Thymus (tissue), 11 donors: ENCODE data around the gene HLA-DRB1. TPM values are rescaled to one million over a fixed set of nuclear protein-coding genes. Genes with fewer than 3 reads are reported as not detected.

Experiments used
- DNase-seq, 9 donors: peaks; one replicate each; pipeline ENCODE4 v3.0.0-alpha.2; 2013; ENCODE audit warnings: low spot score in 9 of 9, low read depth in 6 of 9, missing footprints in 1 of 9
- H3K27ac ChIP-seq, 2 donors: one replicate each; pipeline ENCODE4 v1.5.1; 2013; ENCODE audit warnings: control low read depth in 1 of 2, low read depth in 1 of 2, low read length in 1 of 2, mild to moderate bottlenecking in 1 of 2, moderate library complexity in 1 of 2
- H3K27me3 ChIP-seq, 2 donors: one replicate each; pipeline ENCODE4 v1.5.1; 2013; ENCODE audit warnings: low read length in 1 of 2; ENCODE audit not compliant: control insufficient read depth in 2 of 2, insufficient read depth in 1 of 2
- H3K36me3 ChIP-seq, 2 donors: one replicate each; pipeline ENCODE4 v1.5.1; 2013; ENCODE audit warnings: low read length in 1 of 2, mild to moderate bottlenecking in 1 of 2, moderate library complexity in 1 of 2; ENCODE audit not compliant: control insufficient read depth in 2 of 2, insufficient read depth in 2 of 2
- H3K4me1 ChIP-seq, 2 donors: one replicate each; pipeline ENCODE4 v1.5.1; 2013; ENCODE audit warnings: low read length in 2 of 2; ENCODE audit not compliant: control insufficient read depth in 2 of 2, insufficient read depth in 2 of 2
- H3K4me3 ChIP-seq, 2 donors: one replicate each; pipeline ENCODE4 v1.5.1; 2013; ENCODE audit warnings: low read length in 2 of 2, control low read depth in 1 of 2, mild to moderate bottlenecking in 1 of 2
- H3K9me3 ChIP-seq, 2 donors: one replicate each; pipeline ENCODE4 v1.5.1; 2013; ENCODE audit warnings: low read length in 1 of 2, mild to moderate bottlenecking in 1 of 2; ENCODE audit not compliant: control insufficient read depth in 2 of 2, insufficient read depth in 1 of 2
- WGBS: extraction: QIAGEN DNeasy Blood & Tissue Kit; methylation state at CpG from one replicate; pipeline ENCODE4 v1.1.7; 2013; 5-methylcytosine and 5-hydroxymethylcytosine counted together
- polyA plus RNA-seq: library from polyadenylated mRNA; stranded (reverse); fragments of 200-250 nt; gene quantifications from one replicate; pipeline ENCODE4 v1.2.3, GENCODE V29; 2013
- total RNA-seq: library from RNA; stranded (reverse); fragments of 120-200 nt; gene quantifications from one replicate; pipeline ENCODE4 v1.2.4, GENCODE V29; 2013
- donor health status: healthy.

Gene HLA-DRB1
- total and polyA plus RNA-seq, 2 donors: 501 to 685 TPM

DNA sequence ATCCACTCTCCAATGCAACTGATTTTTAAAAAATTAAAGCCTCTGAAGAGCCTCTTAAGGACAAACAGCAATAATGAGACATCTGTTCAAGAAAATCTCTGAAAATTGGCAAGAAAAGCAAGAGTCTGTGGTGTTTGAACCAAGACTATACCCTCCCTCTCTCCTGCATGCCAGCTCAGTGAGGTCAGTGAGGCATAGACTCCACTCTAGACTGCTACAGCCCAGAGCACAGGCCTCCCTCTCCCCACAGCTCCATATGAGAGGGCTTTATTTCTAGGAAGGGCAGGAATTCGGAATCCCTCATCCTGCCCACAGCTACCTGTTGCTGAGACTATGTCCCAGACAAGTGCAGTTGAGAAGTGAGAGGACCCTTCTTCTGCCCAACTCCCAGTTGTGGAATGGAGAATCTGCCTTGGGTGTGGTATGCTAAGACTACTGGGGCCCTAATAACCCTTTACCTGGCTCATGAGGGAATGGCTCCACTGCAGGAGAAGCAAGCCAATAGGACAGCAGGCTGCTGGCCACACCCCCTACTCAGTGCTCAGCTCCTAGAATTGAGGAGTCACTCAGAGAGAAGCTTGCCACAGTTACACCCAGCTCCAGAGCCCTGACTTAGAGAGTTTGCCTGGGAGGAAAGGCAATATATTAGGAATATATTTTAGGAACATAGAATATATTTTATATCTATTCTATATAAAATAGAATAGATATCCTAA, 24.9 kb upstream of the HLA-DRB1 start:
- no peak for DNase-seq
- Histone ChIP-seq H3K4me3 (no peak overlapping the region), H3K27me3 (no peaks in the 10 kb centered on the region), H3K4me1 (peaks cover 0 to 2% of the 10 kb centered on the region in 2 donors), H3K27ac (no peak overlapping the region), H3K9me3 (peaks cover 0 to 4% of the 10 kb centered on the region in 2 donors), H3K36me3 (no peaks in the 10 kb centered on the region)
- WGBS: 38% methylated on average over 1 of the region's 1 CpG

DNA sequence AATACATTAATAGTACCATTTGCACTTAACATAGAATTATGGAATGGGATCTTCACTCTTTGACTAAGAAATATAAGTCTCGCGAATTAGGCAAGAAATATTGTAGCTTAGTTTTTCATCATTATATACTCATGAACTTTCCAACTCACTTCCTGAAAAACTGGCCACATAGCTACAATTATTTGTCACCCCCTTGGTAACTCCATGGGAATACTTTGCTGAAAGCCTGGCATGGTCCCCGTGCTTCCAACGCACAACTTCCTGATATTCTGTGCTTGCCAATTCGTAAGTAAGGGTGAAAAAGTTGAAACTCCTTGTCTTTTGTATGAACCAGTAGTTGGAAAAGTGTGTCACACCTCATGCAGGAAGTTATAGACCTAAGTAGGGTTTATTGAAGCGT, 23.8 kb upstream of the HLA-DRB1 start:
- 72% methylated on average over 6 of the region's 6 CpGs for WGBS
- no peak overlapping the region for H3K4me3 ChIP-seq
- DNase-seq: no peak
- H3K4me1 ChIP-seq: peaks cover 0 to 2% of the 10 kb centered on the region in 2 donors
- H3K27ac ChIP-seq: no peak overlapping the region
- H3K36me3 ChIP-seq: no peaks in the 10 kb centered on the region
- H3K27me3 ChIP-seq: no peaks in the 10 kb centered on the region
- H3K9me3 ChIP-seq: peaks cover 0 to 2% of the 10 kb centered on the region in 2 donors

DNA sequence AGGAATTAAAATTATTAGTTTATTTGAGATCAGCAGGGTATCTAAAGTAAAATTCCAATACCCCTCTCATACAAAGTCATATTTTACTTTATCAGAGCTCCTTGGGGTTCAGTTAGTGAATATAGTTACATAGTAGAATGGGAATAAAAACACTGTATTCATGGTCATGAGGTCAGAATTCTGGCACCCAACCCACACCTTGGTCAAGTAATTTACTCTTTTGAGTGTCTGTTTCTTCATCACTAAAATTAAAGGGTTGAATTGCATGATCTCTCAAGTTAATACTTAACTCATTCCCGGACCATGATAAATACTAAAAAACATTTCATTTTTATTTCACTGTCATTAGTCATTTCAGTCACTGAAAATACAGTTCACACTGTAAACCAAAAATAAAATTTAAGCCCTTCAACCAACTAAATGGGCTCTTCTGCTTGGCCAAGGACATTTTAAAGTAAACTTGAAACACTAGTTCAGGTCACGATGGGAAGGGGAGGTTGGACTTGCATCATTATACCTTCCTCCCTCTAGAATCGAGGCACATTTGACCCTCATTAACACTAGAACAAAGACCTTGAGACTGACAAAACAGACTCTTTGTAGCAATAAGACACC, 21.1 kb upstream of the HLA-DRB1 start:
- no peak for DNase-seq
- H3K4me3 ChIP-seq: no peak overlapping the region
- H3K9me3 ChIP-seq: no peaks in the 10 kb centered on the region
- peak overlapping the region in 1 of 2 donors; percentile 79 for H3K27ac ChIP-seq
- 59% methylated on average over 3 of the region's 3 CpGs for WGBS
- no peaks in the 10 kb centered on the region for H3K27me3 ChIP-seq
- no peaks in the 10 kb centered on the region for H3K36me3 ChIP-seq
- peaks cover 0 to 2% of the 10 kb centered on the region in 2 donors for H3K4me1 ChIP-seq

DNA sequence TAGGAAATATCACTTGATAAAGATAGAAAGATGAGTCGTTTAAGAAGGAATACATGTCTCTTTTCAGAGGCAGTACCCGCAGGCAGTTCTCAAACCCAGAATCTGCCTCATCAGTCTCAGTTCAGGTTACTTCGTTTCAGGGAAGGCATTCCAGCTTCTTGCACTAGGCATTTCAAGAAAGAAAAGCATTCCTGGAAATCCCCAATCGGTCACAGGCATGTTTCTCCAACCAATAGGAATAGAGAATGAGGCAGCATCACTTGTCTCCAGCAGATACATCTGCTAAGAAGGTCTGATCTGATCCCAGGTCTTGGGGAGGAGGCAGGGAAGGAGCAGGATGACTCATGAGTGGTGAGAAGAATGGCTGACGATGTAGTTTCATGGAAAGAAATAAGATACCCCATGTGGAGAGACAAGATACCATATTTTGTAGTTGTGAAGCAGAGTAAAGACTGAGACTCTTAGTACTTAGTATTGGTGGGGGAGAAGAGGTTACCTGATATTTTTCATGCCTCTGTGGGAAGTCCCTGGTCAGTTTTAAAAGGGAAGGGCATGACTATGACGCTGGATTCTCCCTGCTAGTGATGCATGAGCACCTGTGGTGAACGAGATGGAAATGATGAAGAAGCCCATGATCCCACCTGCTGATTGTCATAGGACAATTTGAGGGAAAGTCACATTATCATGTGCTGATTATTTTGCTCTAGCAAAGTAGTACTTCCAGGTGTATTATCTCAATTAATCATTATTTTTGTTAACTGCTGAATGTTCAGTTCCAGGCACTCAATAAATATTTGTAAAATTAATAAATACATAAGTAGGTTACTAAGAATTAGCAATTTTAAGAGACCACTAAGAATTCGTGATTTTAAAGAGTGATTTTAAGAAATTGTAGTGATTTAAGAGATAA, 20.3 kb upstream of the HLA-DRB1 start:
- 24% methylated on average over 8 of the region's 8 CpGs for WGBS
- Histone ChIP-seq H3K9me3 (no peaks in the 10 kb centered on the region), H3K4me3 (no peak overlapping the region), H3K27me3 (no peaks in the 10 kb centered on the region), H3K4me1 (peaks cover 0 to 2% of the 10 kb centered on the region in 2 donors), H3K27ac (peak overlapping the region; percentile 78 to 86), H3K36me3 (no peaks in the 10 kb centered on the region)
- DNase-seq: peak; percentile 51 to 83 (median 63)

DNA sequence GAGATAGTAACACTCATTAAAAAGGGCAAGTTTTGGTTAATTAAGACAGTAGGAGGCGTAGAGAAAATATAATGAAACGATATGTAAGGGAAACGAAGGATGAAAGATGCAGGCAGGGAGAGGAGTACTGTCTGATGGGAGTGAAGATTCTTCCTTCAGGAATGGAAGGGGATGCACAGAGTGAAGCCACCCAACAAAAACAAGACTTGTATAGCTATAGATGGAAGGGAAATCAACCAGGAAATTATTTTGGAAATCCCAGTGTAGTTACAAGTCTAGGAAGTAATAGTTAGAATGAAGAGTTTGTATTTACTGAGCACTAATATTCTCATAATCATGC, 19.7 kb upstream of the HLA-DRB1 start:
- H3K27ac ChIP-seq: peak overlapping the region; percentile 78 to 86
- no peaks in the 10 kb centered on the region for H3K27me3 ChIP-seq
- no peaks in the 10 kb centered on the region for H3K36me3 ChIP-seq
- no peaks in the 10 kb centered on the region for H3K9me3 ChIP-seq
- WGBS: 74% methylated on average over 3 of the region's 3 CpGs
- no peak for DNase-seq
- H3K4me3 ChIP-seq: no peak overlapping the region
- peaks cover 0 to 2% of the 10 kb centered on the region in 2 donors for H3K4me1 ChIP-seq

DNA sequence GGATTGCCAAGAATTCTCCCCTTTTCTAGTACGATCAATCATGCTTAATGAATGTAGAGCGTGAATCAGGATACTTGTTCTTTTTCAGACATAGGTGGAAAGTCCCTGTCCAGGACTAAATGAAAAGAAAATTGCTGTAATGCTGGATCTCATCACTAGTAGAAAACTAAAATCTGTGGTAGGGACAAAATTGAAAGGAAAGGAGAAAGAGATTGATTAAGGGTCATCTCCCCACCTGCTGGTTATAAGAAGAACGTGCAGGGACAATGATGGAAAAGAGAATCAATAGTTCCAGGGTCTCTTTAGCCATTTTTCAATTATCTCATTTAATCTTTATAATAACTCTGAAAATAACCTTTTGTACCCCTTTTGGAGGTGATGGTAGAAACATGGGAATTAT, 18.7 kb upstream of the HLA-DRB1 start:
- no peaks in the 10 kb centered on the region for H3K27me3 ChIP-seq
- peaks cover 0 to 2% of the 10 kb centered on the region in 2 donors for H3K4me1 ChIP-seq
- no peaks in the 10 kb centered on the region for H3K36me3 ChIP-seq
- H3K9me3 ChIP-seq: no peaks in the 10 kb centered on the region
- no peak for DNase-seq
- 76% methylated on average over 3 of the region's 3 CpGs for WGBS
- no peak overlapping the region for H3K4me3 ChIP-seq
- H3K27ac ChIP-seq: peak overlapping the region in 1 of 2 donors; percentile 65

DNA sequence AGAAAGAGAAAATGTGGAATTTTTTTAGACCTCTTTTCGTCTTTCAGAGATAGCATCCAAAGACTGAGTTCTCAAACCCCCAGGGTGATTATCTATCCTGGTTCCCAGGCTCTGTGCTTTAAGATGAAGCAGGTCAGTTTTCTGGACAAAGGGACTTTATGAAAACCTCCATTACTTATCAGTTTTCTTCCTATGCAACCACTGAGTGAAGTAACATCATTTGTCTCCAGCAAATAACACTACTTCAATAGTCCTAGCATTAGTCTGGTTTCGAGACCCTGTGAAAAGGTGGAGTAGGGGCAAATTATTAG, 18.3 kb upstream of the HLA-DRB1 start:
- 68% methylated on average over 2 of the region's 2 CpGs for WGBS
- no peaks in the 10 kb centered on the region for H3K36me3 ChIP-seq
- H3K27ac ChIP-seq: peak overlapping the region; percentile 65
- H3K4me3 ChIP-seq: no peak overlapping the region
- H3K27me3 ChIP-seq: no peaks in the 10 kb centered on the region
- H3K4me1 ChIP-seq: peaks cover 0 to 2% of the 10 kb centered on the region in 2 donors
- H3K9me3 ChIP-seq: no peaks in the 10 kb centered on the region
- DNase-seq: no peak

DNA sequence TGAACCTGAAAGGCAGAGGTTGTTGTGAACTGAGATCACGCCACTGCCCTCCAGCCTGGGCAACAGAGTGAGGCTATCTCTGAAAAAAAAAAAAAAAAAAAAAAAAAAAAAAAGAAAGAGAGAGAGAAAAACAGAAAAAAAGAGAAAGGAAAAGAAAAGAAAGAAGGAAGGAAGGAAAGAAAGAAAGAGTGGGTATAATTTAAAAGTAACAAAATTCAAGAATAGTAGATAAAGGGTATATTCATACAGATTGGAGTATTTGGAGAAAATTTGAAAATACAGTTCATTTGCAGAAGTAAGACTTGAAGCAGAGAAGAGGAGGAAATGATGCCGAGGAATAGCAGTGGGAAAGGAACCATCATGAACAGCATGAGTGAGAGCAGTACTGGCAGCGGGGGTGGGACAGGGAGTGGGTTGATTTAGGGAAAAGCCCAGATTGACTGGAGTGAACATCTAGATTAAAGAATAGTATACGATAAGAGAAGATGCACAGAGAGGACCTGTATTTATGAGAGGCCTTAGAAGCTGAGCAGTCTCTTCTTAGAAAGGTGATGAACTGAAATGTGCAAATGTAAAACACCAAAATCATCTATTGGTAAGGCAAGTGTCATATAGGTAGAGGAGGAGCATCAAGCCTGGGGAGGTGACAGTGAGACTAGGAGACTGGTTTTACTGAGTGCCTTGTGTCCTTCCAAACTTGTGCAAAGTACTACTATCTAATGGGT, 17.8 kb upstream of the HLA-DRB1 start:
- H3K27me3 ChIP-seq: no peaks in the 10 kb centered on the region
- WGBS: 91% methylated on average over 4 of the region's 4 CpGs
- DNase-seq: no peak
- H3K36me3 ChIP-seq: no peaks in the 10 kb centered on the region
- H3K27ac ChIP-seq: peak overlapping the region; percentile 65
- H3K4me3 ChIP-seq: no peak overlapping the region
- H3K4me1 ChIP-seq: peaks cover 0 to 2% of the 10 kb centered on the region in 2 donors
- no peaks in the 10 kb centered on the region for H3K9me3 ChIP-seq
